Thyroid gland (tissue), 4 donors: ENCODE measurements around the gene AGTRAP. TPM values are rescaled to one million over a fixed set of nuclear protein-coding genes. Genes with fewer than 3 reads are reported as not detected.
A peak's percentile ranks its signal among the peaks of the same experiment; 100 is the strongest.

Experiments used
- DNase-seq, 2 donors: peaks; one replicate each; pipeline ENCODE4 v3.0.0-alpha.2; 2019
- H3K27ac ChIP-seq, 3 donors: fragments of 200-600 bp; sonication (generic); 1 replicate in 2 of 3; 2 replicates in 1 of 3; pipeline ENCODE4 v1.5.1; 2016 to 2019; ENCODE audit warnings: mild to moderate bottlenecking in 1 of 3, moderate library complexity in 1 of 3
- H3K27me3 ChIP-seq: fragments of 200-600 bp; sonication (generic); one replicate; pipeline ENCODE4 v1.5.1; 2019
- H3K36me3 ChIP-seq, 2 donors: fragments of 200-600 bp; sonication (generic); one replicate each; pipeline ENCODE4 v1.5.1; 2016 to 2019
- H3K4me1 ChIP-seq, 2 donors: fragments of 200-600 bp; sonication (generic); one replicate each; pipeline ENCODE4 v1.5.1; 2017 to 2019
- H3K4me3 ChIP-seq, 3 donors: fragments of 200-600 bp; sonication (generic); replicated peaks in 1 of 3; 1 replicate in 2 of 3; 2 replicates in 1 of 3; pipeline ENCODE4 v1.5.1; 2016; ENCODE audit warnings: mild to moderate bottlenecking in 1 of 3
- H3K9me3 ChIP-seq: fragments of 200-600 bp; sonication (generic); one replicate; pipeline ENCODE4 v1.5.1; 2017
- POLR2A ChIP-seq, 2 donors: fragments of 450-650 bp; IDR thresholded peaks; one replicate each; pipeline ENCODE4 v1.6.1; 2017; ENCODE audit warnings: antibody characterized with exemption in 2 of 2, mild to moderate bottlenecking in 2 of 2, moderate library complexity in 1 of 2
- WGBS, 2 donors: methylation state at CpG; one replicate each; pipeline ENCODE4 v1.1.5; 2017; 5-methylcytosine and 5-hydroxymethylcytosine counted together
- intact Hi-C: fragments of 100-400 bp; cut with DNase I; formaldehyde crosslinking; loops from one replicate; pipeline ENCODE4 v1.15.1; 2023
- total RNA-seq, 4 donors: library from RNA; depleted of rRNA; stranded (reverse); fragments of >200 nt; gene quantifications; one replicate each; pipeline ENCODE4 v1.2.3, GENCODE V29; 2016
- TF ChIP-seq, protein P1 (sequence below), 6 experiments: fragments of 200-600 bp in 3 of 6; fragments of 450-650 bp in 3 of 6; sonication (generic) in 3 of 6; IDR thresholded peaks; one replicate each; pipeline ENCODE4 v1.5.1; 2016 to 2019; ENCODE audit warnings: antibody characterized with exemption in 6 of 6, mild to moderate bottlenecking in 2 of 6, inconsistent platforms in 1 of 6, moderate library complexity in 1 of 6

Gene AGTRAP
- total RNA-seq, 4 donors from 2014 or later = 35.6 to 72.4 (median 63.6) TPM

DNA sequence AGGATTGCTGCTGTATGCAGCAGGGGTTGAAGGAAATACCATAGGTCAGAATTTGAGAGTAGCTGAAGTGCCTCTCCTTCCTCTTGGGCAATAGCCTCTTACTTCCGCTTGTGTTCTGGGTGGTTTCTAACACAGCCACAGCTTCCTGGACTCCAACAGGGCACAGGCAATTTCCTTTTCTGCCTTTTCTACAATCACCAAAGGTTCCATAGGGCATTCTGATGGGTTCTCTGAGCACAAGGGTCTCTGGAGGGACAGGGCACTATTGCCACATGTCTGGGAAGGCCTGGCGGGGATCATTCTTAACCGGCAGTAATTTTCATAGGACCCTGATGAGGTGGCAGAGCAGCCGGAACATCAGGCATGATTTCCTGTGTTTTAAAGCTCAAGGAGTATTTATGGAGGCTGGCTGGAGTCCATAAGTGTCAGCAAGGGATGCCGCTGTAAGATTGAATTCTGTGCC lies 5.5 kb upstream of the AGTRAP start:
- H3K4me3 ChIP-seq = no peak overlapping the region
- H3K9me3 ChIP-seq = no peaks in the 10 kb centered on the region
- peak overlapping the region; percentile 24 to 46 (median 44) for H3K27ac ChIP-seq
- no peaks in the 10 kb centered on the region for H3K27me3 ChIP-seq
- WGBS, 2 donors = 45 to 52% methylated on average over 5 of the region's 5 CpGs
- H3K36me3 ChIP-seq = no peaks in the 10 kb centered on the region
- peaks cover 0 to 21% of the 10 kb centered on the region in 2 donors for H3K4me1 ChIP-seq
- TF ChIP-seq, protein P1, sequence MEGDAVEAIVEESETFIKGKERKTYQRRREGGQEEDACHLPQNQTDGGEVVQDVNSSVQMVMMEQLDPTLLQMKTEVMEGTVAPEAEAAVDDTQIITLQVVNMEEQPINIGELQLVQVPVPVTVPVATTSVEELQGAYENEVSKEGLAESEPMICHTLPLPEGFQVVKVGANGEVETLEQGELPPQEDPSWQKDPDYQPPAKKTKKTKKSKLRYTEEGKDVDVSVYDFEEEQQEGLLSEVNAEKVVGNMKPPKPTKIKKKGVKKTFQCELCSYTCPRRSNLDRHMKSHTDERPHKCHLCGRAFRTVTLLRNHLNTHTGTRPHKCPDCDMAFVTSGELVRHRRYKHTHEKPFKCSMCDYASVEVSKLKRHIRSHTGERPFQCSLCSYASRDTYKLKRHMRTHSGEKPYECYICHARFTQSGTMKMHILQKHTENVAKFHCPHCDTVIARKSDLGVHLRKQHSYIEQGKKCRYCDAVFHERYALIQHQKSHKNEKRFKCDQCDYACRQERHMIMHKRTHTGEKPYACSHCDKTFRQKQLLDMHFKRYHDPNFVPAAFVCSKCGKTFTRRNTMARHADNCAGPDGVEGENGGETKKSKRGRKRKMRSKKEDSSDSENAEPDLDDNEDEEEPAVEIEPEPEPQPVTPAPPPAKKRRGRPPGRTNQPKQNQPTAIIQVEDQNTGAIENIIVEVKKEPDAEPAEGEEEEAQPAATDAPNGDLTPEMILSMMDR (IDR thresholded peaks at IDR 0.05) = no peak
- no peak for TF ChIP-seq POLR2A (IDR thresholded peaks at IDR 0.05)
- intact Hi-C loops = no loop called here
- DNase-seq = no peak

DNA sequence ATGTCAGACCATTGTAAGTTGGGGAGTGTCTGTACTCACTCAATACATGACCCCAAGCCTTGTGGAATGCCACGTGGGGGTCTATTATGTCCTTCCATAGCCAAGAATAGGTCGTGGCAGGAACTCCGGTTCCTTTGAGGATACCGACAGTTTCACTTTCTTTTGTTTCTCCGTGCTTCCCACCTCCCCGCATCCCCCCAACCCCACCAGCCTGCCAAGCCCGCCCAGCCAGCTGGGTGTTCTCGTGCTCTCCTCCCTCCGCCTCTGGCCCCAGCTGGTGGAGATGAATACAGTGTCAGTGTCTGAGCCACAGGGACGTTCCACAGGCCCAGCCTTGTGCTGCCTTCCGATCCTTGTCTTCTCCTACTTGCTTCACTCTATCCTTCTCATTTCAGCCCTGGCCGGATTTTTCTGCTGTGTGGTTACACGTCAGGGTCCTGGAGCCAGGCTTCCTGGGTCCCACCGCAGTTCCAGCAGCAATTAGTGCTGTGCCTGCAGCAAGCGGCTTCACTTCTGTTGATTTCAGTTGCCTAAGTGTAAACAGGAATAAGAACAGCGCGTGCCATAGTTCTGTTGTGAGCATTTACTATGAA lies 4.1 kb upstream of the AGTRAP start:
- H3K36me3 ChIP-seq = no peaks in the 10 kb centered on the region
- H3K27me3 ChIP-seq = no peaks in the 10 kb centered on the region
- TF ChIP-seq, protein P1 (IDR thresholded peaks at IDR 0.05) = no peak
- TF ChIP-seq POLR2A (IDR thresholded peaks at IDR 0.05) = no peak
- no peaks in the 10 kb centered on the region for H3K9me3 ChIP-seq
- intact Hi-C loops = no loop called here
- DNase-seq = peak in 1 of 2 donors; percentile 68
- 23 to 41% methylated on average over 16 of the region's 17 CpGs for WGBS, 2 donors
- peak overlapping the region in 1 of 3 donors; percentile 12 for H3K4me3 ChIP-seq
- H3K27ac ChIP-seq = peak overlapping the region in 1 of 3 donors; percentile 17
- peaks cover 5 to 24% of the 10 kb centered on the region in 2 donors for H3K4me1 ChIP-seq

DNA sequence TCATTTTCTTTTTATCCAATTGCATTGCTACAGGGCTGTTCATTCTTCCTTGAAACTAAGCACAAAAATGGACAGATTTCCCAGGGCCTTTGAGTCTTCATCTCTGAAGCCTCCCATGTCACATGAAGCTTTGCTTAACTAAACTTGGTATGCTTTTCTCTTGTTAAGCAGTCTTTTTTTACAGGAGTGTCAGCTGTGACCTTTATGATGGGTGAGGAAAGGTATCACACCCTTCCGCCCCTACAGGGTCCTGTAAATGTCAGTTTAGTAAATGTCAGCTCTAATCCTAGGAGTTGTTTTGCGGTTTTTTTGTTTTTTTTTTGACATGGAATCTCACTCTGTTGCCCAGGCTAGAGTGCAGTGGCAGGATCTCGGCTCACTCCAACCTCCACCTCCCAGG lies 2.6 kb upstream of the AGTRAP start:
- no peaks in the 10 kb centered on the region for H3K9me3 ChIP-seq
- no peak for DNase-seq
- intact Hi-C loops = no loop called here
- no peaks in the 10 kb centered on the region for H3K27me3 ChIP-seq
- TF ChIP-seq POLR2A (IDR thresholded peaks at IDR 0.05) = no peak
- TF ChIP-seq, protein P1 (IDR thresholded peaks at IDR 0.05) = no peak
- H3K4me3 ChIP-seq = no peak overlapping the region
- H3K27ac ChIP-seq = no peak overlapping the region
- H3K4me1 ChIP-seq = peaks cover 13 to 38% of the 10 kb centered on the region in 2 donors
- no peaks in the 10 kb centered on the region for H3K36me3 ChIP-seq
- 92 to 94% methylated on average over 3 of the region's 3 CpGs for WGBS, 2 donors

DNA sequence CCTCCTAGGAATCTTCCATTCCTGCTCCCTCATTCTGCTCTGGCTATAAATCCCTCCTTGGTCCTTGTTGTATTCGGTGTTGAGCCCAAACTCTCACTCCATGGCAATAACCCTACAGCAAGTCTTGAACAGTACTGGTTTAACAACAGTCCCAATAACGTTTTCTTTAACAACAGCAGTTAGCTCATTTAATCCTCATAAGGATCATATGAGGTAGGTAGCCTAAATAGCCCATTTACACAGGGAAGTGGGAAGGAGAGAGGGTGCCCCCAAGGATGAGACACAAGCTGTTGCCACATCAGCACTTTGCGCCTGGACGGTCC lies 444 bp upstream of the AGTRAP start:
- H3K27ac ChIP-seq = peak overlapping the region; percentile 3 to 90 (median 43)
- DNase-seq = no peak
- WGBS, 2 donors = 31 to 42% methylated on average over 4 of the region's 4 CpGs

More for the DNA sequence above, 444 bp upstream of the AGTRAP start:
- no peaks in the 10 kb centered on the region for H3K9me3 ChIP-seq
- TF ChIP-seq, protein P1 (IDR thresholded peaks at IDR 0.05) = no peak
- no peak for TF ChIP-seq POLR2A (IDR thresholded peaks at IDR 0.05)
- H3K4me1 ChIP-seq = peaks cover 13 to 42% of the 10 kb centered on the region in 2 donors
- H3K27me3 ChIP-seq = no peaks in the 10 kb centered on the region
- H3K4me3 ChIP-seq = peak overlapping the region in 1 of 3 donors; percentile 95
- intact Hi-C loops = loop anchor here (5.0 kb wide), 1 partner anchor 57 kb away; no protein-coding TSS in a partner anchor
- H3K36me3 ChIP-seq = no peaks in the 10 kb centered on the region
